Measurements from ENCODE around the gene TESK1.
"Not testable (repeated sequence)": the region's sequence is repeated elsewhere in the genome, so short reads cannot be mapped to it uniquely, and the experiment has no call there.

- TF ChIP-seq POLR2A (IDR thresholded peaks at IDR 0.05; ENCODE audit: low read depth, low read length); CTCF (conservative IDR thresholded peaks at IDR 0.05; ENCODE audit: low read depth, low read length); SMC3 (IDR thresholded peaks at IDR 0.05; ENCODE audit: low read depth, low read length): not testable (repeated sequence)
These were observed 16.6 kb upstream of the TESK1 start for GRCh38 chr9:35588506-35588905.

Measured in IMR-90 (cell line).